ENCODE results near the gene PTPRN2.
"Not testable (repeated sequence)": the region's sequence is repeated elsewhere in the genome, so short reads cannot be mapped to it uniquely, and the experiment has no call there.

The PTPRN2 gene

GRCh38 chr7:157983502-157984422, 603.9 kb downstream of the PTPRN2 start:
- DNase-seq (ENCODE audit: low spot score), result peak; percentile 49

GRCh38 chr7:157981778-157982177, 605.8 kb downstream of the PTPRN2 start:
- no peak for DNase-seq (ENCODE audit: low spot score)

DNA sequence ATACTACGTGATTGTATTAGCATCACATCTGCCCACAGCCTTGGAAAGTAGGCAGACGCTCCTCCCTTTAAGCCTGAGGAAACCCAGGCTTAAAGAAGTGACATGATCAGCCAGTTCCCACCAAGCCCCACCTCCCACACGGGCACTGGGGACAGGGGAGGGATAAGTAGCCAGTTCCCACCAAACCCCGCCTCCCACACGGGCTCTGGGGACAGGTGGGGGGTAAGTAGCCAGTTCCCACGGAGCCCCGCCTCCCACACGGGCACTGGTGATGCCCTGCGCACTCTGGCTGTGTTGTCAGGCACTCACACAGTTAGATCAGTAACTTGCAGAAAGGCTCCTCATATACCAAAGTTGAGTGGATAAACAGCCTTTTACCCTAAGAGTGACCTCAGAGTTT, 606.8 kb downstream of the PTPRN2 start:
- DNase-seq (ENCODE audit: low spot score), result peak; percentile 65

DNA sequence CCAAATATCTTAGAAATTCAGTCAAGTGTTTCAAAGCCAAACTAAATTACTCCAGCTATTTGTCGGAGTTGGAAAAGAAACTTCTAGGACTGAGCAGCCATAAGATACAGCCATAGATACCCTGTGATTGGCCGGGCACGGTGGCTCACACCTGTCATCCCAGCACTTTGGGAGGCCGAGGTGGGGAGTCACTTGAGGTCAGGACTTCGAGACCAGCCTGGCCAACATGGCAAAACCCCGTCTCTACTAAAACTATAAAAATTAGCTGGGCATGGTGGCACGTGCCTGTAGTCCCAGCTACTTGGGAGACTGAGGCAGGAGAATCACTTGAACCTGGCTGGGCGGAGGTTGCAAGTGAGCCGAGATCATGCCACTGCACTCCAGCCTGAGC, 607.3 kb downstream of the PTPRN2 start:
- DNase-seq (ENCODE audit: low spot score), result not testable (repeated sequence)

DNA sequence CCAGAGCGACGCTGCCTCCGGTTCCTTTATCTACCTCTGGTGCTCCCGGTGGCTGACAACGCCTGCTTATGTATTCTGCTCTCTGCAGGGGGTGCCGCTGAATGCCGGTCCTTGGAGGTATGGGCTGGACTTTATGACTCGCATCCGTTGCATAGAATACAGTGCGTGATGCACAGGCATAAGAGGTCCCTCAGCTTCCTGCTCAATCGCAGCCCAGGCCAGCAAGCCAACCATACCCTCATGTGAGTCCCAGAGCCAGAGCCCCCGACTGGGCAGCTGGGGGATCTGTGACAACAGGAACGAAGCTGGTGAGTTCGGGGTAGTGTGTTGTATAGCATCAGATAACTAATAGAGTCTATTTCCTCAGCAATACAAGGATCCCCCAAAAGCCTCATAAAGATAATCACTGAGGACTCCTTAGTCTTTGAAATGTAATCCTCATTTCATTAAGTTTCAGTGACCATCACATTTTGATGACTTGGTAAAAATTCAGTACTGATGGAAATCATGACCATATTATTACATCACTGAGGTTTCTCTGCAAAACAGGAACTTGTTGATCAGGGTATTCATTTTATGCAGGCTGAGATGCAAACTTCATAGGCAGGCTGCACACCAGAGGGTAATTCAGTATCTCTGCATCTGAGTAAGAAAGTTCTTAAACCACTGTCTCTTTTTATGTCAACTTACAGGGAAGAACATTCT, 607.8 kb downstream of the PTPRN2 start:
- DNase-seq (ENCODE audit: low spot score), result no peak

DNA sequence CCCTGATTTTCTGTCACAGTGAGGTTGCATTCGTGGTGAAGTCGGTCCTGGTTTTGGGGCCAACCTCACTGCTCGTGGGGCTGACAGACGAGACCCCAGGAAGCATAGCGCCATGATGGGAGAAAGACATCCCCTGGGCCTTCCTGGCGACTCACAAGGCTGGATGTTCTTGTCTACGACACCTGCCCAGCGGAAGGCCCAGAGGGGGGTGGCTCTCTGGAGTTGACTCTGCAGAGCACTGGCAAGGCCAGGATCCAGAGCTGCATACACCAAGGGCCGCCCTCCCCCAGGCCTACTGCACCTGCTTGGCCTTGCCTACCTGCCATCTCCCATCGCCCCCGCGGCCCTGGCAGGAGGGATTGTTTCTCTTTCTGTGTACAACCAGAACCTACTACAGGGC, 608.9 kb downstream of the PTPRN2 start:
- no peak for DNase-seq (ENCODE audit: low spot score)

DNA sequence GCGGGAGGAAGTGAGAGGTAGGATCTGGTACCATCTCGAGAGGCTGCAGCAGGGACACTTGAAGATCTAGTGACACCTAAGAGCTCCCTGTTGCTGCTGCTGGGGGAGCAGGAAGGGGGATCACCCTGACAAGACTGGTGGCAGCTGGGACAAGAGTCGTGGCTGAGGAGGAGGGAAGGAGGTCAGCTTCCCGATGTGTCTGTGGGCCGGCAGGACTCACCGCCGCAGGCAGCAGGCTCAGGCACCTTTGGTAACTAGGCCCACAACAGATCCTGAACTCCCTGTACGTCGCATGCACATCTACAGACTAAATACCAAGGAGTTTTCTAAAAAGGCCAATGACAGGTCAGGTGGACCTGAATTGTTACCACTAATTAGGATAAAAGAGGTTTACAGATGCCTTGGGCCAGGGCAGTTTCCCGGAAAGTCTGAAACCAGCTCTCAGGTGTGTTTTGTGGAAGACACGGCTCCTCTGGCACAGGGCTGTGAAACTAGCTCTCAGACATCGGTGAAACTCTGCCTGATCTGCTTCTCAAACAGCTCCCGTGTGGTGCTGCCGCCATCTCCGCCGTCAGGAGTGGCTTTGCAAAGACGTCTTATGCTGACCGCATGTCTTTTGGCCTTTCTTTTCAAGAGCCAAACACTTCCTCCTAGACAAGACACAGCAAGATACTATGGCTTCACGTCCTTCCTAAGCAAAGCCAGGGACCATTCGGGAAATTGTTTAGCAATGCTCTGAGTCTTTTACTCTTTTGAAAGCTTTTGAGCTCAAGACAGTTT, 609.7 kb downstream of the PTPRN2 start:
- DNase-seq (ENCODE audit: low spot score), result no peak

DNA sequence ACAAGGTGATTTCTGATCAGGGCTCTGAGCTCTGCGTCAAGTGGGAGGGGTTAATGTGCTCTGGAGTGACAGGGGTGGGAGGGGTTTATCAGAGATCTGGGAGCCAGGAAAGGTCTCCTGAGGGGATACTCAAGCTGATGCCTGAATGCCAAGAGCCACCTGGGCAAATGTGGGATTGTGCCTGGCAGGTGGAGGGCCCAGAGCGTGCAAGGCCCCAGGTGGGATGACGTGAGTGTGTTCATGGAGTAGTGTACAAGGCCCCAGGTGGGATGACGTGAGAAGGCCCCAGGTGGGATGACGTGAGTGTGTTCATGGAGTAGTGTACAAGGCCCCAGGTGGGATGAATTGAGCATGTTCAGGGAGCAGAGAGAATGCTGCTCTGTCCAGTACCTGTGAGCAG, 610.3 kb downstream of the PTPRN2 start:
- DNase-seq (ENCODE audit: low spot score), result no peak

- DNase-seq (ENCODE audit: low spot score), result no peak
Measured at GRCh38 chr7:157976406-157976805, 611.2 kb downstream of the PTPRN2 start.

GRCh38 chr7:157975401-157976372, 611.9 kb downstream of the PTPRN2 start:
- no peak for DNase-seq (ENCODE audit: low spot score)

- no peak for DNase-seq (ENCODE audit: low spot score)
Measured at GRCh38 chr7:157974678-157975230, 612.9 kb downstream of the PTPRN2 start.

DNA sequence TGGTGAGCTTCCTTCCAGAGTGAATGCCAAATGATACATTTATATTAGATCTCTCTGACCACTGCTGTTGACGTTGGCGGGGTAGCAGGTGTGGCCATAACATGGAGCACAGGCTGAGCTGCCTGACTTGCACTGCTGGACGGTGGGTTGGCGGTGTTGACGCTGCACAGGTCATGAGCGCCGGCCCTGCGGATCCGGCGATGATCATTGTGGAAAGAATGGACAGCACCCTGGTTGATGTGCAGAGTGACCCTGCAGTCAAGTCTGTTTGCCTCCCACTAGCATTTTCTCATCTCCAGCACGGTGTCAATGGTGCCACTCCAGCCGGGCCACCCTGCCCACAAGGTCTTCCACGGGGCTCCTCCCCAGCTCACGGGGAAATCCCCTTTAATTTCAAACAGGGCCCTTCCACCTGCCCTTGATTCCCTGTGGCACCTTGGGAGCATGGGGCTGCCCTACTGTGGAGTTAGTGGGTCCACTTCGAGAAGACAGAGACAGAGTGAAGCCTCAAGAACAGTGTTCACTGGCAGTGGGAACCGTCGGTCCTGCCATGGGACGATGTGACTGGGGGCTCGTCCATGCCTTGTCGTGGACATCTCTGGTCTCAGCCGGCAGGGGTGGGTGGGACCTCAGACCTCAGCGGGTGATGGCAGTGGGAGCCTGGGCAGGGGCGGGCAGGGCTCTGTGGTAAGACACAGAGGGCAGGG, 613.5 kb downstream of the PTPRN2 start:
- no peak for DNase-seq (ENCODE audit: low spot score)

DNA sequence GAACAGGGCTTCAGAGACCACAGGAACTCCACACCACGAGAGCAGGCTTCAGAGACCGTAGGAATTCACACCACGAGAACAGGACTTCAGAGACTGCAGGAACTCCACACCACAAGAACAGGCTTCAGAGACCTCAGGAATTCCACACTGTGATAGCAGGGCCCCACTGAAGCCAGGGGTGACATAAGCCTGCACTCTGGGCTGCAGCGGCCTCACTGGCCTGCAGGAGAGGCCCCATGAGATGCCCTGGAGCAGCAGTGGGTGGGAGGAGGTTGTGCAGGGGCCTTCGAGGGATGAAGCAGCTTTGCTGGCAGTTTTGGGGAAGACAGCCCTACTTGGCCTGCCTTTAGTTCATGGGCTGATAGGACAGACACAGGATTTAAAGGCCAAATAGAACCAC, 614.7 kb downstream of the PTPRN2 start:
- DNase-seq (ENCODE audit: low spot score), result no peak

GRCh38 chr7:157971501-157971900, 616.1 kb downstream of the PTPRN2 start:
- no peak for DNase-seq (ENCODE audit: low spot score)

DNA sequence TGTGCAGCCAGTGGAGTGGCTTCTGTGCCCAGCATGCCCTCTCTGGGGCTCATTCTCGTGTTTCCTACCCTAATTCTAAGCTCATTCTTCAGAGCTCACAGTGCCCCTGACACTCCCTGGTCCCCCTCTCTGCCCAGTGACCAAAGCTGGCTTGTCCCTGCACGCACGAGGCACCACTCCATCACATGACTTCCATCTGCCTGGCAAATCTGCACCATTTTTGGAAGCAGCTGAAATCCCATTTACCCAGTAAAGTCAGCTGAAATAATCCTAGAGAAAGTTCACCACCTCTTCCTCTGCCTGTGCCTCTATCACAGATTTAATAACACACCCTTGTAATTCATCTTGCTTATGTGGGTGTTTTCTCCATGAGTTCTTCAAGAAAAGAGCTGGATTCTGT, 616.9 kb downstream of the PTPRN2 start:
- DNase-seq (ENCODE audit: low spot score), result no peak

GRCh38 chr7:157969995-157970394, 617.6 kb downstream of the PTPRN2 start:
- no peak for DNase-seq (ENCODE audit: low spot score)

DNA sequence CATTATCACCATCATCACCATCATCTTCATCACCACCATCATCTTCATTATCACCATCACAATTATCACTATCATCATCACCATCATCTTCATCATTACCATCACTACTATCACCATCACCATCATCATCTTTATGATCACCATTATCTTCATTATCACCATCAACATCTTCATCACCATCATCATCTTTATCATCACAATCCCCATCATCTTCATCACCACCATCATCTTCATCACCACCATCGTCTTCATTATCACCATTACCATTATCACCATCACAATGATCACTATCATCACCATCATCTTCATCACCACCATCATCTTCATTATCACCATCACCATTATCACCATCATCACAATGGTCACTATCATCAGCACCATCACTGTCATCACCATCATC, 621.1 kb downstream of the PTPRN2 start:
- DNase-seq (ENCODE audit: low spot score), result no peak

DNA sequence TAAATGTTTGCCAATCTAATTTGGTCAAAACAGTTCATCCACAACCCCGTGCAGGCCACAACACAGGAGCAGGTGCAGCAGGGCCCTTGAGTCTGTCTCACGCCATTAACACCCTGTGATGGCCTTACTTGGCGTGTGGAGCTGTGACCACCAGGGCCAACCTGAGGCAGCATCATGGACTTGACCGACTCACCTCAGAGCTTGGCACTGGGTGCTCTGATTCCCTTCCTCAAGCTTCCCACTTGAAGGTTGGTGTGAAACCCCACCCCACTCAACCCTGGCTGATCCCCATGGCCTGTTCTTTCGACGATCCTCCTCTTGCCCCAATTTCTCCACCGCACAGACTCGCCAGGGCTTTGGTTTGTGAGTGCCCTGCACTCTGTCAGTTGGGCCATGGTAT, 623.1 kb downstream of the PTPRN2 start:
- DNase-seq (ENCODE audit: low spot score), result no peak

- DNase-seq (ENCODE audit: low spot score), result no peak
Measured at GRCh38 chr7:157964016-157964415, 623.6 kb downstream of the PTPRN2 start.

- no peak for DNase-seq (ENCODE audit: low spot score)
Measured at GRCh38 chr7:157963526-157963925, 624.1 kb downstream of the PTPRN2 start.
